ENCODE data around the gene SERPINA5. TPM values are rescaled to one million over a fixed set of nuclear protein-coding genes. Genes with fewer than 3 reads are reported as not detected.

Gene SERPINA5
- total RNA-seq, 1 experiment from 2014 or later, result not detected

DNA sequence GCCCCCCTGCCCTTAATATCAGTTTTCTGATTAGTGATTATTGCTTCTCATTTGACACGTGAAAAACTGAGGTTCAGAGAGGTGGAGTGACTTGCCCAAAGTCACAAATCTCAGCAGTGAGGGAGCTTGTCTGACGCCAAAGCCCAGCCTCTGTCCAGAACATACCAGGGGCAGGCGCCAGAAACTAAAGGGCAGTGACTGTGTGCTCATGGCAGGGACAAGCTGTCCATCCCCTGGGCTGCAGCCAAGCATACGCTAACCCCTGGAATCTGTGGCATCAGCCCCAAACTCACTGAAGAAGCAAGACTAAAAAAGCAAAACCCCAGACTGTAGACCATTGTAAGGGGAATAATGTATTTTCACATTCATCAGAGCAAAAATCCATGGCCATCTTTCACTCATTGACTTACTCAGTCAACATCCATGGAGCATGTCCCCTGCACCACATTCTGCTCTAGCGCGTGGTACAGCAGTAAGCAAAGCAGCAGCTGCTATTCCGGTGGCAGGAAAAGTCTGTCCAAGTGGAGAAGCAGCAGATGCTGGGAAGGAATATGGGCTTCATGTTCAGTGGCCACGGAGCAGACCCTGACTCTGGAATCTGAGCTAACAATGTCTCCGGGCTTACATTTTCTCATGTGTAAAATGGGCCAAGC is 21.5 kb upstream of the SERPINA5 start:
- Histone ChIP-seq H3K79me2 (ENCODE audit: low read depth) (no peaks in the 10 kb centered on the region), H3K27ac (no peak overlapping the region), H3K9me2 (ENCODE audit: insufficient read depth) (no peaks in the 10 kb centered on the region), H3K4me3 (no peak overlapping the region), H3K4me1 (replicated peaks; ENCODE audit: insufficient read depth) (no peaks in the 10 kb centered on the region), H2AFZ (no peak overlapping the region), H3K4me2 (no peak overlapping the region), H3K27me3 (ENCODE audit: insufficient read depth, low read depth) (no peaks in the 10 kb centered on the region), H3F3A (ENCODE audit: insufficient read depth, low read depth) (no peaks in the 10 kb centered on the region), H3K36me3 (ENCODE audit: low read depth) (no peaks in the 10 kb centered on the region), H3K9me3 (ENCODE audit: insufficient read depth, low read depth) (no peaks in the 10 kb centered on the region), H4K20me1 (ENCODE audit: insufficient read depth) (no peaks in the 10 kb centered on the region)
- intact Hi-C loops (cut with micrococcal nuclease; ENCODE audit: unreplicated experiment), result no loop called here
- TF ChIP-seq, protein P1, sequence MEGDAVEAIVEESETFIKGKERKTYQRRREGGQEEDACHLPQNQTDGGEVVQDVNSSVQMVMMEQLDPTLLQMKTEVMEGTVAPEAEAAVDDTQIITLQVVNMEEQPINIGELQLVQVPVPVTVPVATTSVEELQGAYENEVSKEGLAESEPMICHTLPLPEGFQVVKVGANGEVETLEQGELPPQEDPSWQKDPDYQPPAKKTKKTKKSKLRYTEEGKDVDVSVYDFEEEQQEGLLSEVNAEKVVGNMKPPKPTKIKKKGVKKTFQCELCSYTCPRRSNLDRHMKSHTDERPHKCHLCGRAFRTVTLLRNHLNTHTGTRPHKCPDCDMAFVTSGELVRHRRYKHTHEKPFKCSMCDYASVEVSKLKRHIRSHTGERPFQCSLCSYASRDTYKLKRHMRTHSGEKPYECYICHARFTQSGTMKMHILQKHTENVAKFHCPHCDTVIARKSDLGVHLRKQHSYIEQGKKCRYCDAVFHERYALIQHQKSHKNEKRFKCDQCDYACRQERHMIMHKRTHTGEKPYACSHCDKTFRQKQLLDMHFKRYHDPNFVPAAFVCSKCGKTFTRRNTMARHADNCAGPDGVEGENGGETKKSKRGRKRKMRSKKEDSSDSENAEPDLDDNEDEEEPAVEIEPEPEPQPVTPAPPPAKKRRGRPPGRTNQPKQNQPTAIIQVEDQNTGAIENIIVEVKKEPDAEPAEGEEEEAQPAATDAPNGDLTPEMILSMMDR (conservative IDR thresholded peaks at IDR 0.05), result no peak
- TF ChIP-seq EZH2 (IDR thresholded peaks at IDR 0.05; ENCODE audit: low read depth), result no peak
- ChIA-PET CTCF (no interaction called here), POLR2A (ENCODE audit: unreplicated experiment) (no interaction called here)
- BruUV-seq (replicated peaks), result no TSS peak
- DNase-seq, result no peak

DNA sequence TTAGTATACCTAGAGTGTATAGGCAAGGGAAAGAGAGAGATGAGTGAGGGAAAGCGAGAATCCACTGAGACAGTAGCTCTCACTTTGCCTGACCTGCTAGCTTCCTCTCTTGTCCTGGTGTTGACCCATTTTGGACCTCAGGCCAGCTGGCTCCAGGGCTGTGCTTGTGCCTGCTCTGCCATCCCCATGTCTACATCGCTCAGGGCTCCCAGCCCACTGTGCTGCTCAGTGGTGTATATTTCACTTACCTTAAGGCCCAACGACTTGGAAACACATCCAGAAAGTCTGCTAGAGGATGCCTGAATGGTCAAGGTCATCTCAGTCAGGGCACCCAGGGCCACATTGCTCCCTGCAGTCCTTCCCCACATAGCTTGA is 20.9 kb upstream of the SERPINA5 start:
- no peak overlapping the region for H2AFZ ChIP-seq
- no TSS peak for BruUV-seq (replicated peaks)
- no peaks in the 10 kb centered on the region for H3K4me1 ChIP-seq (replicated peaks; ENCODE audit: insufficient read depth)
- ChIA-PET CTCF (no interaction called here), POLR2A (ENCODE audit: unreplicated experiment) (no interaction called here)
- no peaks in the 10 kb centered on the region for H3K79me2 ChIP-seq (ENCODE audit: low read depth)
- DNase-seq, result no peak
- H3K27me3 ChIP-seq (ENCODE audit: insufficient read depth, low read depth), result no peaks in the 10 kb centered on the region
- intact Hi-C loops (cut with micrococcal nuclease; ENCODE audit: unreplicated experiment), result no loop called here
- no peak overlapping the region for H3K4me2 ChIP-seq
- H3K27ac ChIP-seq, result no peak overlapping the region
- H3K9me2 ChIP-seq (ENCODE audit: insufficient read depth), result no peaks in the 10 kb centered on the region
- no peak overlapping the region for H3K4me3 ChIP-seq
- H4K20me1 ChIP-seq (ENCODE audit: insufficient read depth), result no peaks in the 10 kb centered on the region
- H3F3A ChIP-seq (ENCODE audit: insufficient read depth, low read depth), result no peaks in the 10 kb centered on the region
- H3K36me3 ChIP-seq (ENCODE audit: low read depth), result no peaks in the 10 kb centered on the region
- H3K9me3 ChIP-seq (ENCODE audit: insufficient read depth, low read depth), result no peaks in the 10 kb centered on the region
- TF ChIP-seq, protein P1 (conservative IDR thresholded peaks at IDR 0.05), result no peak
- TF ChIP-seq EZH2 (IDR thresholded peaks at IDR 0.05; ENCODE audit: low read depth), result no peak

DNA sequence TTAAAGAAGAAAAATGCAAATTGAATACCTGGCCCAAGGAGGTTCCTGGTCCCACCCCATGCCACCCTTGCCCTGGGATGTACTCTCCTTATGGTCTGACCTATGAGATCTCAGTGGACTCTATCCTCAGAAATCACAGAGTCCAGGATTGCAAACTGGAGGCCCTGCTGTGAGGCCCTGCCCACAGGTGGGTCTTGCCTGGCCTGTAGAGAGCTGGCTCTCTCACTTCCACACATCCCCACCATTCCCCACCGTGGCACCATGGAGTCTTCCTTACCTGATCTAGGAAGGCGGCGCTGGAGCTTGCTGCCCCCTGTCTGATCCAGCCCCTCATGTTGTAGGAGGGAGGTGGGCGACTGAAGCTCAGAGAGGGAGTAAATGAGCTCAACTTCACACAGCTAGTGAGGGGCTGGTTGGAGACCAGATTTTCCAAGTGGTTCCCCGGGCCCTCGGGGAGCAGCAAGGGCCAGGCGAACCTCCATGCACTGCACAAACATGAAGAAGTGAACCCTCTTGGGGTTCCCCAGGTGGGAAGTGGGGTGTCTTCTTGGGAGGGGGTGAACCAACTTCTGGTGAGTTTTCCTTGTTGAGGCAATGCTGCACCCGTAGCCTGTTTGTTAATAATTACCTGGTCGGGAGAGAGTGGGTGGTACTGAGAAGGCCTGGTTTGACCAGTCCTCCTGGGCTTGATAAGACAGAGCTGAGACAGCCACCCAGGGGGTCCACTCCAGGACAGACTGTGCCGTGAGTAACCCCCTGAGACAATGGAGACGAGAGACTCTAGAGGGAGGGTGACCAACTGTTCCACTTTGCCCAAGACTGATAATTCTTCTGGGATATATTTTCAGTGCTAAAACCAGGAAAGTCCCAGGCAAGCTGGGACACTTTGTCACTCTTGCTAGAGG is 20.2 kb upstream of the SERPINA5 start, which contains the start of gene SERPINA4:
Gene SERPINA4, plus strand, starts transcription at position 692 of the 905 bp plus-strand sequence. CDS start 2,041 bp downstream, outside the sequence.
- no peak within 1 kb of the TSS for H3K27ac ChIP-seq
- no peaks in the 10 kb centered on the region for H3K79me2 ChIP-seq (ENCODE audit: low read depth)
- no peak within 1 kb of the TSS for H3K4me3 ChIP-seq
- no peaks in the 10 kb centered on the region for H3F3A ChIP-seq (ENCODE audit: insufficient read depth, low read depth)
- H3K27me3 ChIP-seq (ENCODE audit: insufficient read depth, low read depth), result no peaks in the 10 kb centered on the region
- BruUV-seq (replicated peaks), result no TSS peak
- no peaks in the 10 kb centered on the region for H3K4me1 ChIP-seq (replicated peaks; ENCODE audit: insufficient read depth)
- intact Hi-C loops (cut with micrococcal nuclease; ENCODE audit: unreplicated experiment), result no loop called here
- TF ChIP-seq EZH2 (IDR thresholded peaks at IDR 0.05; ENCODE audit: low read depth), result no peak
- TF ChIP-seq, protein P1 (conservative IDR thresholded peaks at IDR 0.05), result no peak
- no peaks in the 10 kb centered on the region for H3K9me3 ChIP-seq (ENCODE audit: insufficient read depth, low read depth)
- H4K20me1 ChIP-seq (ENCODE audit: insufficient read depth), result no peaks in the 10 kb centered on the region
- ChIA-PET POLR2A (ENCODE audit: unreplicated experiment) (no interaction called here), CTCF (no interaction called here)
- no peak for DNase-seq
- H3K9me2 ChIP-seq (ENCODE audit: insufficient read depth), result no peaks in the 10 kb centered on the region
- no peak within 1 kb of the TSS for H2AFZ ChIP-seq
- no peak within 1 kb of the TSS for H3K4me2 ChIP-seq
- H3K36me3 ChIP-seq (ENCODE audit: low read depth), result no peaks in the 10 kb centered on the region

All from PC-9 (cell line).